ENCODE data around the gene TENM4. TPM values are rescaled to one million over a fixed set of nuclear protein-coding genes. Genes with fewer than 3 reads are reported as not detected.

TENM4 gene
- total and polyA plus RNA-seq, 10 of the 15 experiments (the other 5 are each of a cell fraction or from before 2014, with no cell fraction given) = 0.03 to 0.12 (median 0.06) TPM; not detected in 7

- no peaks in the 10 kb centered on the region for H3K9me3 ChIP-seq (replicated peaks; ENCODE audit: control insufficient read depth, insufficient read depth, low read length)
- BruUV-seq (replicated peaks) = no TSS peak
- ChIA-PET SMC1A (ENCODE audit: uncharacterized antibody, unreplicated experiment) (interaction anchor here (0.5 kb wide), 1 partner anchor 192 kb away, joined by 3 read pairs; no protein-coding TSS in a partner anchor), CTCF (interaction anchor here (0.6 to 2.7 kb wide), 2 partner anchors 41 to 1864 kb away, joined by 3 to 11 read pairs; no protein-coding TSS in a partner anchor), RAD21 (ENCODE audit: unreplicated experiment) (interaction anchor here (1.3 kb wide), 1 partner anchor 41 kb away, joined by 3 read pairs; no protein-coding TSS in a partner anchor), POLR2A (no interaction called here)
- no peaks in the 10 kb centered on the region for H3K79me2 ChIP-seq (ENCODE audit: control insufficient read depth, insufficient read depth, low read length)
- no peaks in the 10 kb centered on the region; a peak in 1 of 4 replicates for H3K36me3 ChIP-seq (ENCODE audit: control insufficient read depth in 2 of 2, insufficient read depth in 2 of 2, low read length in 1 of 2)
- no peaks in the 10 kb centered on the region for H4K20me1 ChIP-seq (ENCODE audit: control insufficient read depth, insufficient read depth)
- no peaks in the 10 kb centered on the region for H3K27me3 ChIP-seq (replicated peaks in 1 of 2; ENCODE audit: control insufficient read depth in 2 of 2, insufficient read depth in 2 of 2, low read length in 1 of 2)
- intact Hi-C loops (cut with micrococcal nuclease; ENCODE audit: unreplicated experiment) (no loop called here), in situ Hi-C loops (cut with MboI) (no loop called here)
- ATAC-seq = no peak
- TF ChIP-seq CREB1 (IDR thresholded peaks at IDR 0.05; ENCODE audit: low read depth) = no peak
- no peak for TF ChIP-seq MYB (IDR thresholded peaks at IDR 0.05; ENCODE audit: borderline replicate concordance, low read depth, low read length)
- TF ChIP-seq MAX (IDR thresholded peaks at IDR 0.05; ENCODE audit: low read depth, low read length) = no peak
- TF ChIP-seq ATF2 (IDR thresholded peaks at IDR 0.05; ENCODE audit: low read length) = no peak
- no peak for TF ChIP-seq RAD21 (IDR thresholded peaks at IDR 0.05; ENCODE audit: insufficient read depth, low read depth, low read length)
- no peak for TF ChIP-seq RFX5 (IDR thresholded peaks at IDR 0.05; ENCODE audit: low read depth, low read length)
- TF ChIP-seq RAD51 (IDR thresholded peaks at IDR 0.05) = no peak
- no peak for TF ChIP-seq FOS (IDR thresholded peaks at IDR 0.05; ENCODE audit: borderline replicate concordance, extremely low read depth, insufficient read length)
- no peak for TF ChIP-seq CHD2 (IDR thresholded peaks at IDR 0.05; ENCODE audit: borderline replicate concordance, low read depth, low read length)
- no peak for TF ChIP-seq NFYA (IDR thresholded peaks at IDR 0.05; ENCODE audit: borderline replicate concordance, low read depth, low read length)
- no peak for TF ChIP-seq CREM (IDR thresholded peaks at IDR 0.05; ENCODE audit: low read depth)
- TF ChIP-seq BHLHE40 (IDR thresholded peaks at IDR 0.05; ENCODE audit: borderline replicate concordance in 1 of 2, low read depth in 2 of 2, low read length in 1 of 2) = no peak
- TF ChIP-seq SPI1 (IDR thresholded peaks at IDR 0.05; ENCODE audit: borderline replicate concordance, insufficient read depth, low read depth, low read length) = no peak
- TF ChIP-seq RUNX3 (IDR thresholded peaks at IDR 0.05; ENCODE audit: low read length) = no peak
- no peak for TF ChIP-seq PML (IDR thresholded peaks at IDR 0.05; ENCODE audit: low read length)
- TF ChIP-seq EGR1 (IDR thresholded peaks at IDR 0.05; ENCODE audit: borderline replicate concordance in 1 of 2, low read depth in 2 of 2, low read length in 2 of 2) = no peak
- TF ChIP-seq SIX5 (IDR thresholded peaks at IDR 0.05; ENCODE audit: low read depth, low read length, severe bottlenecking) = no peak
- TF ChIP-seq NR2C1 (IDR thresholded peaks at IDR 0.05) = no peak
- no peak for TF ChIP-seq PAX8 (IDR thresholded peaks at IDR 0.05)
- H3K27ac ChIP-seq (ENCODE audit: control insufficient read depth, insufficient read depth) = no peak overlapping the region
- 25% methylated on average over 4 of the region's 4 CpGs for WGBS (ENCODE audit: insufficient coverage, insufficient replicate concordance, low lambda C conversion rate, missing lambda C conversion rate)
- H3K9ac ChIP-seq (ENCODE audit: control insufficient read depth, insufficient read depth, low read length) = no peak overlapping the region
- H3K4me1 ChIP-seq (ENCODE audit: control insufficient read depth, insufficient read depth, low read length) = no peaks in the 10 kb centered on the region
- H3K4me2 ChIP-seq (ENCODE audit: control insufficient read depth, insufficient read depth) = no peak overlapping the region
- H3K4me3 ChIP-seq = no peak overlapping the region
- H2AFZ ChIP-seq (ENCODE audit: control insufficient read depth, low read depth, low read length) = no peak overlapping the region
- FAIRE-seq = no peak
- no peak for DNase-seq (ENCODE audit: low read depth, low spot score)
Measured at GRCh38 chr11:79059141-79059540, 381.7 kb downstream of the TENM4 start.
